NT2/D1 (cell line): ENCODE measurements around the gene FGF19.
"Not testable (repeated sequence)": the region's sequence is repeated elsewhere in the genome, so short reads cannot be mapped to it uniquely, and the experiment has no call there.

ENCODE experiments used
- DNase-seq: peaks from one replicate; pipeline ENCODE4 v3.0.0-alpha.2; 2011; ENCODE audit warnings: low read depth, low spot score
- H3K27me3 ChIP-seq: 2 replicates; pipeline ENCODE4 v1.6.0; 2011; ENCODE audit warnings: mild to moderate bottlenecking; ENCODE audit not compliant: insufficient read length, insufficient read depth
- H3K36me3 ChIP-seq: 2 replicates; pipeline ENCODE4 v1.6.1; 2011; ENCODE audit warnings: mild to moderate bottlenecking, low read length, mixed read lengths; ENCODE audit not compliant: insufficient read depth, insufficient read length
- H3K4me1 ChIP-seq: 2 replicates; pipeline ENCODE4 v1.5.1; 2011; ENCODE audit not compliant: insufficient read depth, insufficient read length
- H3K4me3 ChIP-seq: 2 replicates; pipeline ENCODE4 v1.5.1; 2011; ENCODE audit warnings: low read depth; ENCODE audit not compliant: insufficient read length
- H3K9ac ChIP-seq: 2 replicates; pipeline ENCODE4 v1.6.0; 2011; ENCODE audit warnings: low read depth; ENCODE audit not compliant: insufficient read length
- H3K9me3 ChIP-seq: 2 replicates; pipeline ENCODE4 v1.5.1; 2011; ENCODE audit warnings: mild to moderate bottlenecking, low read length; ENCODE audit not compliant: insufficient read depth
- SUZ12 ChIP-seq: IDR thresholded peaks from 2 replicates; pipeline ENCODE4 v1.6.1; 2011; ENCODE audit not compliant: insufficient read length, insufficient read depth; ENCODE audit errors: extremely low read depth
- YY1 ChIP-seq: IDR thresholded peaks from 2 replicates; pipeline ENCODE4 v1.6.1; 2011; ENCODE audit not compliant: insufficient read length, insufficient read depth
- ZNF274 ChIP-seq: IDR thresholded peaks from 2 replicates; pipeline ENCODE4 v1.6.1; 2011; ENCODE audit warnings: mild to moderate bottlenecking, low read depth, low read length

Gene FGF19

GRCh38 chr11:69695581-69695980 is 8.2 kb downstream of the FGF19 start:
- TF ChIP-seq ZNF274 (no peak), SUZ12 (no peak), YY1 (no peak)
- peaks cover 7% of the 10 kb centered on the region for H3K36me3 ChIP-seq
- no peak overlapping the region for H3K9ac ChIP-seq
- no peak overlapping the region for H3K4me3 ChIP-seq
- no peaks in the 10 kb centered on the region for H3K9me3 ChIP-seq
- H3K4me1 ChIP-seq = peaks cover 14% of the 10 kb centered on the region
- DNase-seq = no peak
- no peaks in the 10 kb centered on the region for H3K27me3 ChIP-seq

GRCh38 chr11:69694781-69695180 is 9.0 kb downstream of the FGF19 start:
- no peaks in the 10 kb centered on the region for H3K27me3 ChIP-seq
- DNase-seq = no peak
- TF ChIP-seq SUZ12 (no peak), YY1 (no peak), ZNF274 (no peak)
- no peak overlapping the region for H3K4me3 ChIP-seq
- no peak overlapping the region for H3K9ac ChIP-seq
- H3K9me3 ChIP-seq = no peaks in the 10 kb centered on the region
- H3K4me1 ChIP-seq = peaks cover 14% of the 10 kb centered on the region
- peaks cover 7% of the 10 kb centered on the region for H3K36me3 ChIP-seq

- no peaks in the 10 kb centered on the region for H3K27me3 ChIP-seq
- H3K36me3 ChIP-seq = no peaks in the 10 kb centered on the region
- DNase-seq = no peak
- H3K9me3 ChIP-seq = no peaks in the 10 kb centered on the region
- TF ChIP-seq SUZ12 (no peak), ZNF274 (no peak), YY1 (no peak)
- H3K9ac ChIP-seq = no peak overlapping the region
- H3K4me3 ChIP-seq = no peak overlapping the region
- peaks cover 6% of the 10 kb centered on the region for H3K4me1 ChIP-seq
Measured at GRCh38 chr11:69692422-69692821, 11.4 kb downstream of the FGF19 start.

- no peak overlapping the region for H3K4me3 ChIP-seq
- peaks cover 4% of the 10 kb centered on the region for H3K27me3 ChIP-seq
- DNase-seq = no peak
- peaks cover 2% of the 10 kb centered on the region for H3K4me1 ChIP-seq
- H3K9me3 ChIP-seq = no peaks in the 10 kb centered on the region
- TF ChIP-seq ZNF274 (no peak), YY1 (no peak), SUZ12 (no peak)
- no peaks in the 10 kb centered on the region for H3K36me3 ChIP-seq
- no peak overlapping the region for H3K9ac ChIP-seq
Measured at GRCh38 chr11:69691463-69691862, 12.4 kb downstream of the FGF19 start.

- H3K9ac ChIP-seq = no peak overlapping the region
- H3K4me1 ChIP-seq = no peaks in the 10 kb centered on the region
- TF ChIP-seq YY1 = no peak
- TF ChIP-seq ZNF274 = no peak
- TF ChIP-seq SUZ12 = no peak
- peaks cover 16% of the 10 kb centered on the region for H3K27me3 ChIP-seq
- DNase-seq = no peak
- H3K36me3 ChIP-seq = no peaks in the 10 kb centered on the region
- no peaks in the 10 kb centered on the region for H3K9me3 ChIP-seq
- H3K4me3 ChIP-seq = no peak overlapping the region
Measured at GRCh38 chr11:69689484-69690319, 14.1 kb downstream of the FGF19 start.

- DNase-seq, H3K9me3 ChIP-seq, H3K4me1 ChIP-seq, H3K4me3 ChIP-seq, H3K36me3 ChIP-seq, H3K9ac ChIP-seq: not testable (repeated sequence)
- peaks cover 16% of the 10 kb centered on the region for H3K27me3 ChIP-seq
Measured at GRCh38 chr11:69687969-69688771, 15.7 kb downstream of the FGF19 start.

GRCh38 chr11:69686856-69687255 is 17.0 kb downstream of the FGF19 start:
- H3K4me1 ChIP-seq = no peaks in the 10 kb centered on the region
- H3K4me3 ChIP-seq = no peak overlapping the region

More at GRCh38 chr11:69686856-69687255, 17.0 kb downstream of the FGF19 start:
- Histone ChIP-seq H3K36me3 (no peaks in the 10 kb centered on the region), H3K9me3 (peaks cover 6% of the 10 kb centered on the region; the same call in 1 of the 2 replicates), H3K9ac (no peak overlapping the region), H3K27me3 (peaks cover 16% of the 10 kb centered on the region)
- no peak for DNase-seq
- TF ChIP-seq ZNF274 (no peak), SUZ12 (no peak), YY1 (no peak)
